ENCODE data around the gene FIGN.

DNA sequence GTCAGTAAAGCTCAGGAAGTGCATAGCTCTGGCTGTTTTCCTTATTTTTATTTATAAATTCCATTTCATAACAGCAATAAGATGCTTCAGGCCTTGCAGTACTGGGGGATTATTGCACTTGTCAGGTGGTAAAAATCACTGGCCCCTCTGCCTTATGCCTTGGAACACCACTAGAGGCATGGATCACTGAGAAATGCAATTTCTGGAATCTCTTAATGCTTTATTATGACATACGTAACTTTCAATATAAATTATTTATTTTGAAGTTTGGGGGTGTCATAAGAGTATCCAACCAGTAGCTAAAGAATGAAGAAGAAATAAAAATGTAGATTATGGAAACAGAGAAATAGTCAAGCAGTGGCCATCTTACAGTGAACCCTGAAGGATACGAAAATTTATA, 183.1 kb downstream of the FIGN start:
- TF ChIP-seq POLR2AphosphoS5 (IDR thresholded peaks at IDR 0.05; ENCODE audit: low read depth, low read length) (no peak), TAF1 (IDR thresholded peaks at IDR 0.05; ENCODE audit: borderline replicate concordance, insufficient read depth, low read length) (no peak), SIN3A (IDR thresholded peaks at IDR 0.05; ENCODE audit: borderline replicate concordance, insufficient read depth, low read length) (no peak)

Data from PFSK-1 (cell line).